ENCODE measurements around the gene ILF3.

- no peak for TF ChIP-seq CTCF (conservative IDR thresholded peaks at IDR 0.05; ENCODE audit: low read length)
- TF ChIP-seq EZH2phosphoT487 (IDR thresholded peaks at IDR 0.05; ENCODE audit: borderline replicate concordance, low read depth, low read length), result no peak
Measured at GRCh38 chr19:10640361-10640760, 13.8 kb upstream of the ILF3 start.

Data from OCI-LY7 (cell line).